Neutrophil (primary cell): ENCODE results near the gene SAMSN1.

ENCODE experiments used
- H3K27ac ChIP-seq: fragments of 200-600 bp; sonication (generic); 2 replicates; pipeline ENCODE4 v1.5.1; 2016; ENCODE audit warnings: mild to moderate bottlenecking, moderate library complexity
- H3K27me3 ChIP-seq: fragments of 200-600 bp; sonication (generic); 2 replicates; pipeline ENCODE4 v1.6.0; 2016; ENCODE audit warnings: mild to moderate bottlenecking
- H3K36me3 ChIP-seq: fragments of 200-600 bp; sonication (generic); 2 replicates; pipeline ENCODE4 v1.5.1; 2017
- H3K4me1 ChIP-seq, 2 experiments: fragments of 200-600 bp in 1 of 2; sonication (generic) in 1 of 2; 1 replicate in 1 of 2; 2 replicates in 1 of 2; pipeline versions ENCODE4 v1.5.1 to v1.6.1; 2013 to 2016; ENCODE audit warnings: low read depth in 1 of 2, low read length in 1 of 2, mild to moderate bottlenecking in 1 of 2, moderate library complexity in 1 of 2; ENCODE audit not compliant: control insufficient read depth in 1 of 2, insufficient read depth in 1 of 2
- H3K4me3 ChIP-seq, 2 experiments: fragments of 200-600 bp in 1 of 2; sonication (generic) in 1 of 2; 1 replicate in 1 of 2; 2 replicates in 1 of 2; pipeline ENCODE4 v1.5.1; 2013 to 2016; ENCODE audit warnings: low read depth in 1 of 2, low read length in 1 of 2, mild to moderate bottlenecking in 1 of 2, moderate library complexity in 1 of 2
- H3K9me3 ChIP-seq: fragments of 200-600 bp; sonication (generic); 2 replicates; pipeline ENCODE4 v1.5.1; 2016
- CTCF ChIP-seq: fragments of 200-600 bp; sonication (generic); IDR thresholded peaks from 2 replicates; pipeline ENCODE4 v1.5.1; 2016; ENCODE audit warnings: antibody characterized with exemption

SAMSN1 gene

DNA sequence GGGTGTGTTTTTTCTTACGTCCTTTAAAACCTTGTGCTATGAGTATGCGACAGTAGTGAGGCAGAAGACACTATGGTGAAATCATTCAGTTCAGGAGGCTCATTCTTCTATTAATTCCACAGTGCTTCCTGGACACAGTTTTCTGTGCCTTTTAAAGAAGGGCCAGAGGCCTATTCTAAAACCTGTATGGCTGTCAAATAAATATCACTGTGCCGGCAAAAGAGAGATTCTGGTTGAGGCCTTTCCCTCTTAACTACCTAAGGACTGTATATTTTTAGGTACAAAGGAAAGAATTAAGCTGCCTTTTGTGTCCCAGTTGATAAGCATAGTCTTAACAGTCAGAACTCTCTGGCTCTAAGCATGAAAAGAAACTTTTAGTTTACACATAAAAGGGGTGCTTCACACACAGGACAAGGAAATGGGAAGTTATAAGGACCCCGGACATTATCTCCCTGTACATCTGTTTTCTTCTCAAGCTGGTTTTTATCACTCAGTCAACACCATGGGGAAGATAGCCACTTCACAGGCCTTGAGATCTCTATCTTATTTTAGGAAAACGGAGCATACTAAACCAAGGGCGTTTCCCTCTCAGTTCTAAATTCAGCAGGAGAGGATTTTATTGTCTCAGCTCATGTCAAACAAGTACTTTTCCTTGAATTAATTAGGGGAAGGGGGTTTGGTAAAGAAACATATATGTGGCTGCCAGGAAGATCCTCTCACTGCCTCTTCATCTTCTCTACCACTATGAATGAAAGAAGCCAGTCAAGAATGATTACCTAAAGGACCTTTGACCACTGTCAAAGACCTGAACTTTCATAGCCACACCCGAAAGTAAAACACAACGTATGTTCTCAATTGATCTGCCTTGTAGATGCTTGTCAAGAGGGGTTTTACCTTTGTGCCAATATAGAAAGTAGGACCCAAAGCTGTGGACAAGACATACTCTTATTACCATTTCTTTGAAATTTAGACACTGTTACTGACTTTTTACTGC lies 91.8 kb downstream of the SAMSN1 start:
- Histone ChIP-seq H3K4me3 (no peak overlapping the region), H3K27ac (no peak overlapping the region), H3K36me3 (no peaks in the 10 kb centered on the region), H3K4me1 (no peaks in the 10 kb centered on the region), H3K9me3 (no peaks in the 10 kb centered on the region), H3K27me3 (no peaks in the 10 kb centered on the region)
- no peak for TF ChIP-seq CTCF

- H3K9me3 ChIP-seq: no peaks in the 10 kb centered on the region
- no peaks in the 10 kb centered on the region for H3K36me3 ChIP-seq
- H3K4me1 ChIP-seq: no peaks in the 10 kb centered on the region
- no peak overlapping the region for H3K4me3 ChIP-seq
- no peaks in the 10 kb centered on the region for H3K27me3 ChIP-seq
- TF ChIP-seq CTCF: no peak
- H3K27ac ChIP-seq: no peak overlapping the region
Measured at GRCh38 chr21:14453339-14454015, 92.6 kb downstream of the SAMSN1 start.

DNA sequence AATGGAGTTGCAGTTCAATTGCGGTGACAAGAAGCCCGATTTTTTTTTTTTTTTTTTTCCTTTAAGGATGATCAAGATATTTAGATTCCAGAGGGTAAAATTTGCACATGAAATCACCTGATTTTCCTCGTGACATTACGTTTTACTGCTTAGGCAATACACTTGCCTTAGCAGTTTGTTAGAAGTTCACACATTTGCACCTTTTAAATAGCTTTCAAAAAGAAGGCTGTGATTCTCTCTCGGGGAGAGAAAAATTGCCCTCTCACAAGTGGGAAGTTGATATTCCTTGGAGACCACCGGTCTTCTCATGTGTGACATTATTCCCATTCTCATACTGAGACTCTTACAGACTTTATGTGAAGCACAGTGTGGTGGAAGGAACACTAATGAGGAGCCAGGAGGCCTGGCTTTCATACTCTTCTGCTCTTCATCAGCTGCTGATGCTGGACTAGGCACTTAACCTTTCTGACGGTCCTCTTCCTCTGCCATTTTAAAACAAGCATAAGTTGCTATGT lies 93.3 kb downstream of the SAMSN1 start:
- Histone ChIP-seq H3K4me3 (no peak overlapping the region), H3K9me3 (no peaks in the 10 kb centered on the region), H3K27me3 (no peaks in the 10 kb centered on the region), H3K36me3 (no peaks in the 10 kb centered on the region), H3K27ac (no peak overlapping the region), H3K4me1 (no peaks in the 10 kb centered on the region)
- TF ChIP-seq CTCF: no peak

DNA sequence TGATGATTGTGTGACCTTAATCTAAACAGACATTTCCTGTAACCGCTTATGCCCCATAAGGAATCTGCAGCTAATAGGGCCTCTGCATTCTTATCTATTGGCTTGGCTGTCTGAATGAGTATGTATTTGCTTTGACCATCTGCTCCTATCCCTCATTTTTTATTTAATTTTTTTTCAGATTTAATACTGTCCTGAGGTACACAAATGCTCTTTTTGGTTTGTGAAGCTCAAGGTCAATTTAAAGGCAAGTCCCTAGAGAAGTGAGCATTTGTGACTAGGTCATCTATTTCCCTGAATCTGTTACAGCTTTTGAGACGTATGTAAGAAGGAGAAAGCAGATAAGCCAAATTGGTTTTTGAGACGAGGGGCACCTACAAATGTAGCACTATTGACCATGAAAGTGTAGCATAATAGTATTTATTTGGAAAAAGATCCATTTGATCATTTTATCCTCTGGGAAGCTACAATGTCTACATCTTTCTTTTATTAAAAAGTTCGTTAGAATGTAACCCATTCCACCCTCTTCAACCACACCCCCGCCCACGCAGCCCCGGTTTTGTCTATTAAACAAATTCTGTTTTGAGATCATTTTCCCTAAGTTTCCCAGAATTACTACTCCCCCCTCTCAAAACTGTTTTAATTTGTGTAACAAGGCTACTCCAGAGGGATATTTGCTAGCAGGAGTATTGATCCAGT lies 93.9 kb downstream of the SAMSN1 start:
- H3K4me3 ChIP-seq: no peak overlapping the region
- no peaks in the 10 kb centered on the region for H3K27me3 ChIP-seq
- H3K4me1 ChIP-seq: no peaks in the 10 kb centered on the region
- H3K27ac ChIP-seq: no peak overlapping the region
- TF ChIP-seq CTCF: no peak
- H3K9me3 ChIP-seq: no peaks in the 10 kb centered on the region
- no peaks in the 10 kb centered on the region for H3K36me3 ChIP-seq

DNA sequence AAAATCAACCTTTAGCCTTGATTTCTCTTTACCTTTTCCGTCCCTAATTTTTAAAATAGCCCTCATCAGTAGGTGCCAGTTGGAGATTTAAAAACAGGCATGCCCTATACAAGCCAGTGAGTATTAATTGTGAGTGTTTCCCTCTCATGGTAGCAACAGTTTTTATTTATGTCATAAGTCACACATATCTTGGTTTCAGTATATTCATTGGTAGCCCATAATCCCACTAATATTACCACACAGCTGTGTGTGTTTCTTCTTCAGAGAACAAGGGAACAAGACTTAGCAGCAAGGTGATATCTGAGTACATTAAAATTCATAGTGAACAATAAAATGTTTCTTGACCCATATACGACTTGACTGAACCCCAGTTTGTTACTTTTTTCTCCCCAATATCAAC lies 94.6 kb downstream of the SAMSN1 start:
- no peaks in the 10 kb centered on the region for H3K36me3 ChIP-seq
- H3K4me1 ChIP-seq: no peaks in the 10 kb centered on the region
- no peaks in the 10 kb centered on the region for H3K27me3 ChIP-seq
- no peak for TF ChIP-seq CTCF
- no peak overlapping the region for H3K4me3 ChIP-seq
- H3K9me3 ChIP-seq: no peaks in the 10 kb centered on the region
- H3K27ac ChIP-seq: no peak overlapping the region
